ENCODE data around the gene ADH6. TPM values are rescaled to one million over a fixed set of nuclear protein-coding genes. Genes with fewer than 3 reads are reported as not detected.
"Not testable (repeated sequence)": the region's sequence is repeated elsewhere in the genome, so short reads cannot be mapped to it uniquely, and the experiment has no call there.

ADH6 gene
- total RNA-seq, 1 experiment from 2014 or later: not detected

DNA sequence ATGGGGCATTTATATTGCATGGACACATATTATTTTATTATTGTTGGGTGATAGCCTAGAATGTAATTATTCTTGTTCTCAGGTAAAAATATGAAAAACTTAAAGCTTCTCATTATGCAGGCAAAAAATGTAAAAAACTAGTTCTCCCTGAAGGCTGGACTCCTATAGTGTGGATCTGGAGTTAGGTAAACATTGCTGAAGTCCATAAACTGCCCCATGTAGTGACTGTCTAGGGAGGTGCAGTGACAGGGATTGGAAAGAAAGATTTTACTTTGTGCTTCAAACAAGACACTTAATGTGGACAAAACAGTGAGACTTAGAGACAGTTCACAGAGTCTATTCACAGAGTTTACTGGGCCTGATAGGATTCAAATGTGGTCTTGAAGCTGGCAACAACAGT is 17.0 kb downstream of the ADH6 start:
- in situ Hi-C loops (cut with HindIII; ENCODE audit: low pct_unique_long_range_greater_than_20kb, low sequenced_read_pairs): no loop called here
- no peak for DNase-seq (ENCODE audit: low read depth)

DNA sequence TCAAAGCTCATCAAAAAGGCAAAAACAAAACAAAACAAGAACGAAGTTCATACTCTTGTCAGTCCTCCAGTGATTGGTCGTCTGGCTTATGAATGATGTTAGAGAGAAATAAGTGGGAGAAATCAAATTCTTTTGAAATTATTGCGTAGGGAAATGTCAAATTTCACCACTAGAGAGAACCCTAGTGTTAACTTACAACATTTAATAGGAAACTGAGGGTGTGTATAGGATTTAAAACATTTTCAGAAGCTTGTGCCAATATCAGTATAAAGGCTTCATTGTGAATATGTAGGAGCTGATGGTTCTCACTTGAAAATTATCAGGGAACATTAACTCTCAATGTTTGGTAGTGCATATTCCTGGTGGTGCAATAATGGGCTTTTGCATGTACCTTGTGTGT is 17.4 kb downstream of the ADH6 start:
- in situ Hi-C loops (cut with HindIII; ENCODE audit: low pct_unique_long_range_greater_than_20kb, low sequenced_read_pairs): no loop called here
- no peak for DNase-seq (ENCODE audit: low read depth)

GRCh38 chr4:99200138-99200537 is 18.9 kb downstream of the ADH6 start:
- DNase-seq (ENCODE audit: low read depth): no peak
- in situ Hi-C loops (cut with HindIII; ENCODE audit: low pct_unique_long_range_greater_than_20kb, low sequenced_read_pairs): no loop called here

GRCh38 chr4:99190336-99190735 is 28.7 kb downstream of the ADH6 start:
- in situ Hi-C loops (cut with HindIII; ENCODE audit: low pct_unique_long_range_greater_than_20kb, low sequenced_read_pairs): no loop called here
- no peak for DNase-seq (ENCODE audit: low read depth)

GRCh38 chr4:99189900-99190299 is 29.1 kb downstream of the ADH6 start:
- DNase-seq (ENCODE audit: low read depth); in situ Hi-C loops (cut with HindIII; ENCODE audit: low pct_unique_long_range_greater_than_20kb, low sequenced_read_pairs): not testable (repeated sequence)

DNA sequence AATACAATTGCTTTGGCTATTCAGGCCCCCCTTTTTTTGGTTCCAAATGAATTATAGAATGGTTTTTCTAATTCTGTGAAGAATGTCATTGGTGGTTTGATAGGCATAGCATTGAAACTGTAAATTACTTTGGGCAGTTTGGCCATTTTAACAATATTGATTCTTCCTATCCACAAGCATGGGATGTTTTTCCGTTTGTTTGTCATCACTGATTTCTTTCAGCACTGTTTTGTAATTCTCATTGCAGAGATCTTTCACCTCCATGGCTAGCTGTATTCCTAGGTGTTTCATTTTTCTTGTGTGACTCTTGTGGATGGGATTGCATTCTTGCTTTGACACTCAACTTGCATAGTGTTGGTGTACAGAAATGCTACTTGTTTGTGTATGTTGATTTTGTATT is 33.0 kb downstream of the ADH6 start:
- in situ Hi-C loops (cut with HindIII; ENCODE audit: low pct_unique_long_range_greater_than_20kb, low sequenced_read_pairs): no loop called here
- DNase-seq (ENCODE audit: low read depth): no peak

DNA sequence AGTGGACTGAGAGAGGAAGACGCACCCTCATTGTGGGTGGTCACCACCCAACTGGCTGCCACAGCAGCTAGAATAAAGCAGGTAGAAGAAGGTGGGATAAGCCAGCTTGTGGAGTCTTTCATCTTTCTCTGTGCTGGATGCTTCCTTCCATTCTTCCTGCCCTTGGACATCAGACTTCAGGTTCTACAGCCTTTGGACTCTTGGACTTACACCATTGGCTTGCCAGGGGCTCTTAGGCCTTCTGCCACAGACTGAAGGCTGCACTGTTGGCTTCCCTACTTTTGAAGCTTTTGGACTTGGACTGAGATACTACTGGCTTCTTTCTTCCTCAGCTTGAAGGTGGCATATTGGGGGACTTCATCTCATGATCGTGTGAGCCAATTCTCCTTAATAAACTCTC is 33.5 kb downstream of the ADH6 start:
- DNase-seq (ENCODE audit: low read depth): no peak
- in situ Hi-C loops (cut with HindIII; ENCODE audit: low pct_unique_long_range_greater_than_20kb, low sequenced_read_pairs): no loop called here

DNA sequence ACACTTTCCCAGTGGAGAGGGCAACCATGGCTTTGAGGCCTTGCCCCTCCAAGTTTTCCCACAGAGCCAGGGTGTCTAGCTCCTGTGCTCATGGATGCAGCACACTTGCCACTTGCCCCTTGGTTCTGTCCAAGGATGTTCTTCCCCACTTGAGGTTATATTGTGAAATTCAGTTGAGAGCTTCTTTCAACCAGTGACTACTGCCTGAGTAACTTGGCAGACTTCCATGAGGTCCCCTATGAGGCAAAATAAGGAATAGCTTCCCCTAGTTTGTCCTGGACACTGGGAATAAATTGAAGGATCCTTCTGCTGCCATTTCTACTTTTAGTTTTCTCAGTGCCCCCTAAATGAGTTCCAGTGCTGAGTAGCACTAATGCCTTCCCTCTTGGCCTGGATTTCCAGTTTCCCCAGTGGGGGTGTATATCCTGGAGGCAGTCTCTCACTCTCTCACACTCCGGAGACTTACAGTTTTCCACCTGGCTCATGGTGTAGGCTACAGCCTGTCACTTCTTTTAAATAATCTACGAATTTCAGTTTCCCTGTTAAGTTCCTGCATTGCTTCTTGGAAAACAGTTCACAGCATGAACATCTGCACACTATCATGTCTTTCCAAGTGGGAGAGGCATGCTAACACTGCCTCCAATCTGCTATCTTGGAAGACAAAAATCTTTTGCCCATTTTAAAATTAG is 38.5 kb downstream of the ADH6 start:
- in situ Hi-C loops (cut with HindIII; ENCODE audit: low pct_unique_long_range_greater_than_20kb, low sequenced_read_pairs): no loop called here
- peak; percentile 4 for DNase-seq (ENCODE audit: low read depth)

DNA sequence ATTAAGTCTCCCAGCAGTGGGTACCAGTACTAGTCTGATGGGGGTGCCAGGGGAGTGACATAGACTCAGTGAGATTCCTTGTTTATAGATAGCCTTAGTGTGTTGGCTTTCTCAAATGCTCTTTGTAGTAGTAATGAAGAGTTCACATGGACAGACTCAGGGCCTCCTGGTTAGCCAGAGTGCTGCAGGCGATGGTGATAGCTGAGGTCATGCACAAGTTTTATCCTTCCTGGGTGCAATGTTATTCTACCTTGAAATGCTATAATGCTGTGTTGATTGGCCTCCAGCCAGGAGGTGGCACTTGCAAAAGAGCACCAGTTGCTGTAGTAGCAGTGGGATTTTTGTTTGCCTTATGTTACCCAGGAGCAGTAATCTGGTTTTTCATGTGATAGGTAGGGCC is 39.4 kb downstream of the ADH6 start:
- in situ Hi-C loops (cut with HindIII; ENCODE audit: low pct_unique_long_range_greater_than_20kb, low sequenced_read_pairs): no loop called here
- peak; percentile 44 for DNase-seq (ENCODE audit: low read depth)

DNA sequence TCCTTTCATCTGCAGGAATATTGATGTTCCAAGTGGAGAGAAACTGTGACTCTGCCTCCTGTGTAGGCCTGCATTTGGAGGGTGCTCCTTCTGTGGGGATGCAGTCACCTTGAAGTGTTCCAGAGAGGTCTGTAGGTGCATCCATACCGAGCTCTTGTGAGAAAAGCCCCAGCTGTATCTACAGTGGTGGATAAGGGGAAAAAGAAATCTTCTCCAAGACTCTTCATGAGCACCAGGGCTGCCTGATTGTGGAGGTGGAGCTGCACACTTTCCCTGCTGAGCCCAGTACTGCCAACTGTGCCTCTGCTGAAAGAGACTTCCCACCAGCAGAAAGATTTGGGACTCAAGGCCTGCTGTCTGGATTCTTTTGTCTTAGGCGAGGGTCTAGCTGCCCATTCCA is 39.9 kb downstream of the ADH6 start:
- in situ Hi-C loops (cut with HindIII; ENCODE audit: low pct_unique_long_range_greater_than_20kb, low sequenced_read_pairs): no loop called here
- no peak for DNase-seq (ENCODE audit: low read depth)

GRCh38 chr4:99166544-99166943 is 52.5 kb downstream of the ADH6 start:
- in situ Hi-C loops (cut with HindIII; ENCODE audit: low pct_unique_long_range_greater_than_20kb, low sequenced_read_pairs): no loop called here
- no peak for DNase-seq (ENCODE audit: low read depth)

GRCh38 chr4:99165978-99166377 is 53.1 kb downstream of the ADH6 start:
- in situ Hi-C loops (cut with HindIII; ENCODE audit: low pct_unique_long_range_greater_than_20kb, low sequenced_read_pairs): no loop called here
- no peak for DNase-seq (ENCODE audit: low read depth)

- in situ Hi-C loops (cut with HindIII; ENCODE audit: low pct_unique_long_range_greater_than_20kb, low sequenced_read_pairs): no loop called here
- no peak for DNase-seq (ENCODE audit: low read depth)
Measured at GRCh38 chr4:99161373-99162099, 57.5 kb downstream of the ADH6 start.

DNA sequence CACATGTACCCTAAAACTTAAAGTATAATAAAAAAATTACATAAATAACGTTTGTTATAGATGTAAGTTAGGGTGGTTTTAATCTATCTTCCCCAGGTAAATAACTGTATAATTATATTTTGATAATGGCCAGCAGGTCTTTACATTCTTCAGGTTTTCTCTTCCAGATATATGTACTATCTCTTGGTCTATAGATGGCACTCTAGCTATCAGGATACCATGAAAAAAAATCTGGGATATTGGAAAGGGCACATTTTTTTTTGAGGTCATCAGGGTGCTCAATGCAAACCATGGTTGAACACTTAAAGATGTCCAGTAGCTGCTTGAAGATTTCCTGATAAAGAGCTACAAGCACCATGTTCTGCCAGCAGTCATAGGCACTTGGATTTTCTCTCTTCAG is 59.3 kb downstream of the ADH6 start:
- in situ Hi-C loops (cut with HindIII; ENCODE audit: low pct_unique_long_range_greater_than_20kb, low sequenced_read_pairs): no loop called here
- no peak for DNase-seq (ENCODE audit: low read depth)

DNA sequence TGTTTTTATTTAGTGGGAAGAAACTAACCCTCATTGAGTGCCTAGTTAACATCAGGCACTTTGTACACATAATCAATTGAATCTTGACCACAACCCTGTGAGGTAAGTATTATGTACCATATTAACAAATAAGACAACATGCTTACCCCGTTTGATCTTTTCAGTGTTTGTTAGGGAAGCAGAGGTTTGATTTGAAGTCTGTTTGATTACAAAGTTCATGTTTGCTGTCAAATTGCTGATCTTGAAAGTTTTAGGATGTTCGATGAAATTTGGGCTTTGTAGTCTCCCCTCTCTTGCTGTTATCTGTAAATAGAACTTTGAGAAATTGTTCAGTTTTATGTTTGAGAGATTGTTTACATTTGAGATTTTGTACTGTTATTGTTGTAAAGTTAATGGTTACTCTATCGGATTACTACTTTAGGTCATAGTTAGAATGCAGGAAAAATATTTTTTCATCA is 61.5 kb downstream of the ADH6 start:
- in situ Hi-C loops (cut with HindIII; ENCODE audit: low pct_unique_long_range_greater_than_20kb, low sequenced_read_pairs): no loop called here
- no peak for DNase-seq (ENCODE audit: low read depth)

GRCh38 chr4:99156992-99157391 is 62.1 kb downstream of the ADH6 start:
- in situ Hi-C loops (cut with HindIII; ENCODE audit: low pct_unique_long_range_greater_than_20kb, low sequenced_read_pairs): no loop called here

DNA sequence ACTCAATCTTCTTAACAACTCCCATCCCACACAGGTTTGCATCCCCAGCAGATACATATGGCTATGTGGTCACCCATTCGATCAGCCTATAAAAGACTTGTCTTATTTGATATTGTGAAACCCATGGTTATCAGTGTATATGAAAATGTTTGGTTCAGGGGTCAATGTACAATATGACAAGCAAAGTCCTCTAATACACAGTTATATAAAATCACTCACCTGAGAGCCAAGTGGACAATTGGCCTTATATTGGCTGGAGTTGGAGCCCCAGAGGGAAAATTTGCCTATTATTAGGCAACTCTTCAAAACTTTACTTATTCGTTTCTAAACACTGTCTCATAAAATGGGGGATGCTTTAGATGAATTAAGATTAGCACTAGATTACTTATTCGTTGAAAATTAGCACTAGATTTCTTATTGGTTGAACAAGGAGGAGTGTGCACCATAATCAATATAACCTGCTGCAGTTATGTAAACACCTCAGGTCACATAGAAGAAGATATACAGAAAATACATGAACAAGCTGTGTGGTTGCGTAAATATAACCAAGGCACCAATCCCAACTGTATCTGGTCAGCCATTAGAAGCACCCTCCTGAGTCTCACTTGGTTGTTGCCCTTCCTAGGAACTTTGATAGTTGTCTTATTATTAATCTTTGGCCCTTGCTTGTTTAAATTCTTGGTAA is 64.2 kb downstream of the ADH6 start:
- DNase-seq (ENCODE audit: low read depth): no peak
- in situ Hi-C loops (cut with HindIII; ENCODE audit: low pct_unique_long_range_greater_than_20kb, low sequenced_read_pairs): no loop called here

More at GRCh38 chr4:99156992-99157391, 62.1 kb downstream of the ADH6 start:
- no peak for DNase-seq (ENCODE audit: low read depth)
